ENCODE measurements around the gene CYFIP1. TPM values are rescaled to one million over a fixed set of nuclear protein-coding genes. Genes with fewer than 3 reads are reported as not detected.

The CYFIP1 gene
- total RNA-seq, 1 experiment from 2014 or later = 79.2 TPM

GRCh38 chr15:23014394-23015000 is 34.3 kb upstream of the CYFIP1 start:
- Mint-ChIP-seq H3K27ac (no peak overlapping the region), H3K4me3 (no peak overlapping the region), H3K36me3 (peaks cover 46% of the 10 kb centered on the region), H3K27me3 (ENCODE audit: low read depth) (no peaks in the 10 kb centered on the region), H3K9me3 (no peaks in the 10 kb centered on the region), H3K4me1 (no peaks in the 10 kb centered on the region)
- POLR2A ChIA-PET = no interaction called here
- CTCF ChIA-PET = interaction anchor here (1.0 kb wide), 1 partner anchor 22 kb away, joined by 3 read pairs; no protein-coding TSS in a partner anchor
- no peak for ATAC-seq
- TF ChIP-seq MYBL2 (CRISPR knock-in tag; IDR thresholded peaks at IDR 0.05) = no peak
- TF ChIP-seq ZNF232 (CRISPR knock-in tag; IDR thresholded peaks at IDR 0.05) = no peak
- TF ChIP-seq ATF6 (CRISPR knock-in tag; IDR thresholded peaks at IDR 0.05) = no peak
- no peak for TF ChIP-seq STAT6 (CRISPR knock-in tag; conservative IDR thresholded peaks at IDR 0.05; ENCODE audit: low read depth)
- TF ChIP-seq FOXK1 (CRISPR knock-in tag; IDR thresholded peaks at IDR 0.05) = no peak
- no peak for TF ChIP-seq ELF4 (CRISPR knock-in tag; IDR thresholded peaks at IDR 0.05; ENCODE audit: low read depth)
- no peak for TF ChIP-seq NR3C1 (CRISPR knock-in tag; conservative IDR thresholded peaks at IDR 0.05; ENCODE audit: low read depth)
- no peak for TF ChIP-seq ZNF512 (CRISPR knock-in tag; IDR thresholded peaks at IDR 0.05; ENCODE audit: borderline replicate concordance)
- no peak for TF ChIP-seq MAX (CRISPR knock-in tag; IDR thresholded peaks at IDR 0.05)
- TF ChIP-seq TEAD1 (CRISPR knock-in tag; IDR thresholded peaks at IDR 0.05) = no peak
- no peak for TF ChIP-seq NFE2L1 (CRISPR knock-in tag; IDR thresholded peaks at IDR 0.05)
- TF ChIP-seq SP1 (CRISPR knock-in tag; conservative IDR thresholded peaks at IDR 0.05) = no peak
- no peak for TF ChIP-seq ATF1 (CRISPR knock-in tag; IDR thresholded peaks at IDR 0.05)
- no peak for TF ChIP-seq MLX (CRISPR knock-in tag; IDR thresholded peaks at IDR 0.05)
- no peak for TF ChIP-seq SOX15 (CRISPR knock-in tag; IDR thresholded peaks at IDR 0.05)
- no peak for TF ChIP-seq GRHL2 (CRISPR knock-in tag; IDR thresholded peaks at IDR 0.05; ENCODE audit: insufficient replicate concordance, severe bottlenecking)
- TF ChIP-seq ZNF121 (CRISPR knock-in tag; IDR thresholded peaks at IDR 0.05) = no peak
- TF ChIP-seq ZNF396 (CRISPR knock-in tag; IDR thresholded peaks at IDR 0.05; ENCODE audit: borderline replicate concordance) = no peak
- TF ChIP-seq RELA (CRISPR knock-in tag; IDR thresholded peaks at IDR 0.05; ENCODE audit: borderline replicate concordance) = no peak
- no peak for DNase-seq (ENCODE audit: low spot score)

- Mint-ChIP-seq H3K36me3 (peaks cover 44% of the 10 kb centered on the region), H3K4me3 (no peak overlapping the region), H3K4me1 (no peaks in the 10 kb centered on the region), H3K27ac (no peak overlapping the region), H3K9me3 (no peaks in the 10 kb centered on the region), H3K27me3 (ENCODE audit: low read depth) (no peaks in the 10 kb centered on the region)
- DNase-seq (ENCODE audit: low spot score) (no peak), ATAC-seq (no peak)
- ChIA-PET POLR2A (interaction anchor here (0.5 to 0.6 kb wide), 2 partner anchors 135 to 375 kb away, joined by 3 read pairs; no protein-coding TSS in a partner anchor), CTCF (interaction anchor here (1.0 kb wide), 1 partner anchor 22 kb away, joined by 3 read pairs; no protein-coding TSS in a partner anchor)
- TF ChIP-seq NR2C2 (CRISPR knock-in tag; IDR thresholded peaks at IDR 0.05) = no peak
- no peak for TF ChIP-seq CBFB (CRISPR knock-in tag; IDR thresholded peaks at IDR 0.05; ENCODE audit: low read depth)
- TF ChIP-seq HMGA2 (CRISPR knock-in tag; IDR thresholded peaks at IDR 0.05) = no peak
- TF ChIP-seq SP1 (CRISPR knock-in tag; conservative IDR thresholded peaks at IDR 0.05) = no peak
- no peak for TF ChIP-seq ZNF138 (CRISPR knock-in tag; conservative IDR thresholded peaks at IDR 0.05)
- TF ChIP-seq IRF2 (CRISPR knock-in tag; IDR thresholded peaks at IDR 0.05; ENCODE audit: borderline replicate concordance, low read depth) = no peak
- TF ChIP-seq OVOL2 (CRISPR knock-in tag; IDR thresholded peaks at IDR 0.05; ENCODE audit: borderline replicate concordance) = no peak
- no peak for TF ChIP-seq MAX (CRISPR knock-in tag; IDR thresholded peaks at IDR 0.05)
- TF ChIP-seq EMX1 (CRISPR knock-in tag; IDR thresholded peaks at IDR 0.05) = no peak
- TF ChIP-seq GABPB1 (CRISPR knock-in tag; IDR thresholded peaks at IDR 0.05) = no peak
- TF ChIP-seq ESRRA (CRISPR knock-in tag; IDR thresholded peaks at IDR 0.05; ENCODE audit: borderline replicate concordance) = no peak
- no peak for TF ChIP-seq NFATC4 (CRISPR knock-in tag; IDR thresholded peaks at IDR 0.05)
- no peak for TF ChIP-seq ZNF416 (CRISPR knock-in tag; IDR thresholded peaks at IDR 0.05)
Observed at GRCh38 chr15:23013681-23014080, 33.5 kb upstream of the CYFIP1 start.

All from WTC11 (cell line).